RWPE2 (cell line): ENCODE measurements around the gene NUDT16L1.
A peak's percentile ranks its signal among the peaks of the same experiment; 100 is the strongest.

ENCODE experiments used
- ATAC-seq: fragments of 200-7000 bp; cut with Tn5 transposase; 3 replicates; pipeline ENCODE4 v1.9.1; 2021; ENCODE audit warnings: low read depth
- DNase-seq: peaks from one replicate; pipeline ENCODE4 v3.0.0-alpha.2; 2020; ENCODE audit warnings: low spot score
- H3K27ac ChIP-seq: fragments of 450-650 bp; 2 replicates; pipeline ENCODE4 v1.5.1; 2017; ENCODE audit warnings: mild to moderate bottlenecking; ENCODE audit not compliant: poor library complexity, severe bottlenecking
- H3K27me3 ChIP-seq: fragments of 250-450 bp; sonication (Bioruptor Pico); 2 replicates; pipeline ENCODE4 v1.5.1; 2021; ENCODE audit warnings: mild to moderate bottlenecking, moderate library complexity; ENCODE audit not compliant: insufficient read depth, poor library complexity, severe bottlenecking
- H3K36me3 ChIP-seq: fragments of 250-450 bp; sonication (Bioruptor Pico); 2 replicates; pipeline ENCODE4 v1.5.1; 2020; ENCODE audit warnings: low read depth, mild to moderate bottlenecking, moderate library complexity
- H3K4me1 ChIP-seq: fragments of 250-450 bp; sonication (Bioruptor Pico); 2 replicates; pipeline ENCODE4 v1.5.1; 2021; ENCODE audit warnings: mild to moderate bottlenecking, moderate library complexity; ENCODE audit not compliant: insufficient read depth, poor library complexity, severe bottlenecking
- H3K4me3 ChIP-seq: fragments of 250-450 bp; sonication (Bioruptor Pico); 2 replicates; pipeline ENCODE4 v1.5.1; 2021; ENCODE audit warnings: mild to moderate bottlenecking, moderate library complexity; ENCODE audit not compliant: severe bottlenecking
- H3K9me3 ChIP-seq: fragments of 250-450 bp; sonication (Bioruptor Pico); 2 replicates; pipeline ENCODE4 v1.5.1; 2021; ENCODE audit warnings: mild to moderate bottlenecking, moderate library complexity; ENCODE audit not compliant: severe bottlenecking
- TF ChIP-seq, protein P1 (sequence below): fragments of 450-650 bp; IDR thresholded peaks from one replicate; pipeline ENCODE4 v1.5.1; 2017; ENCODE audit warnings: mild to moderate bottlenecking, moderate library complexity; ENCODE audit not compliant: poor library complexity, severe bottlenecking

Gene NUDT16L1

DNA sequence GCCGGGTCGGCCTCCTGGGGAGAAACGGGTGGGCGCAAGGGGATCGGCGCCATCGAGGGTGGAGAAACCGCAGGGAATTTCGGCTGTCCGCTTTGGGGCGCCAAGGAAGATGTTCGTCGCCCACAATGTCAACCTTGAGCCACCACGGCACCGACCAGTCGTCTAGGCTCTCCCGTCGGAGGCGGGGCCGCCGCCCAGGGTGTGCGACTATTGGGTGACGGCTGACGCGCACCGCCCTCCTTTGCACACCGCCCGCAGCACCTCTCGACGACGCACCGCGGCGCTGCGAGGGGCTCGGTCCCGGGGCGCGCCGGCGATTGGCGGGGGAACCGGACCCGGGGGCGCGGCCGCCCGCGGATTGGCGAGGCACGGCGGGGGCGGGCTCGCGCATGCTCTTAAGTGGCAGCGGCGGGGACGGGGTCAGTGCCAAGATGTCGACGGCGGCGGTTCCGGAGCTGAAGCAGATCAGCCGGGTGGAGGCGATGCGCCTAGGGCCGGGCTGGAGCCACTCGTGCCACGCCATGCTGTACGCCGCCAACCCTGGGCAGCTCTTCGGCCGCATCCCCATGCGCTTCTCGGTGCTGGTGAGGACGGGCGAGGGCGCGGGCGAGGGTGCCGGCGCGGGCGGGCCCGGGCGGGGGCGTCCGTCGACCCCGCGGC is at the start of gene NUDT16L1:
Gene NUDT16L1, plus strand, starts transcription at position 267 of the 660 bp plus-strand sequence. Its CDS starts 165 bp downstream, at position 432.
- peak; percentile 95 for DNase-seq
- Histone ChIP-seq H3K27ac (peak within 1 kb of the TSS; percentile 40), H3K36me3 (peaks cover 10% of the 10 kb centered on the region; the same call in 1 of the 2 replicates), H3K9me3 (no peaks in the 10 kb centered on the region), H3K4me1 (no peaks in the 10 kb centered on the region), H3K27me3 (no peaks in the 10 kb centered on the region), H3K4me3 (peak within 1 kb of the TSS; percentile 68)
- peak; percentile 91 for ATAC-seq
- TF ChIP-seq, protein P1, sequence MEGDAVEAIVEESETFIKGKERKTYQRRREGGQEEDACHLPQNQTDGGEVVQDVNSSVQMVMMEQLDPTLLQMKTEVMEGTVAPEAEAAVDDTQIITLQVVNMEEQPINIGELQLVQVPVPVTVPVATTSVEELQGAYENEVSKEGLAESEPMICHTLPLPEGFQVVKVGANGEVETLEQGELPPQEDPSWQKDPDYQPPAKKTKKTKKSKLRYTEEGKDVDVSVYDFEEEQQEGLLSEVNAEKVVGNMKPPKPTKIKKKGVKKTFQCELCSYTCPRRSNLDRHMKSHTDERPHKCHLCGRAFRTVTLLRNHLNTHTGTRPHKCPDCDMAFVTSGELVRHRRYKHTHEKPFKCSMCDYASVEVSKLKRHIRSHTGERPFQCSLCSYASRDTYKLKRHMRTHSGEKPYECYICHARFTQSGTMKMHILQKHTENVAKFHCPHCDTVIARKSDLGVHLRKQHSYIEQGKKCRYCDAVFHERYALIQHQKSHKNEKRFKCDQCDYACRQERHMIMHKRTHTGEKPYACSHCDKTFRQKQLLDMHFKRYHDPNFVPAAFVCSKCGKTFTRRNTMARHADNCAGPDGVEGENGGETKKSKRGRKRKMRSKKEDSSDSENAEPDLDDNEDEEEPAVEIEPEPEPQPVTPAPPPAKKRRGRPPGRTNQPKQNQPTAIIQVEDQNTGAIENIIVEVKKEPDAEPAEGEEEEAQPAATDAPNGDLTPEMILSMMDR: no peak

DNA sequence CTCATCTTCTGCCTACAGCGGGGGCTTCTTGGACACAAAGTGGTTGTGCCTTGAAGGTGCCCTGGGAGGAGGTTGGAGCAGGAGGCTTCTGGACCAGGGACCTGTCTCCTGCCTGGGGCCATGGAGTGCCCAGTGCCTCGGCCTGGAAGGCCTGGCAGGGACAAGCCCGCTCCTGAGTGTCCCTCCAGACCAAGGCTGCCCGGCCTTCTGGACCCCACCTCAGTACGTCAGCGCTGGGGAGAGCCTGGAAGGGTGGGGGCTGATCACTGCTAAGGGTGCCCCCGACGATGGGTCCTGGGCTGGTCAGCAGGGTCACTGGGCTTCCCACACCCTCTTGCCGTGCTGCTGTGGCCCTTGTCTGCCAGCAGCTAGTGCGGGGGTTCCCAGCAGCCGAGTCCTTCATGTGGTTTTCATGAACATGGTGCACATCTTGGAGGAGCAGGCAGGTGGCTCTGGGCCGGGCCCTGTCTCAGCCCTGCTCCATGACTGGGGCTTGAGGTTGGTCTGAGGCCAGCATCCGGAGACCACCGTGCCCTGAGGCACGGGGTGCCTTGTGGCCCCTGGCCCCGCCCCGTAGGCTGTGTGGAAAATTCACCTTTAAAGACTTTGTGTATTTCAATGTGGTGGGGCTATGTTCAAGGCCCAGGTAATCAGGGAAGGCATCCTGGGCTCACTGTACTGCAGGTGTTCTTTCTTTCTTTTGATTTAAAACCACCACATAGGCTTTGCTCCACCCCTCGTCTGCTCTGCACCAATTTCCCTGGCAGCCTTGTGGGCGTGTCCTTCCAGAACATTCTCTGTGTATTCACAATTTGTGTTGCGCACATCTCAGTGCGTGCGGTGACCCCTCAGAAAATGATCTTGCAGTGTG is 46.4 kb upstream of the NUDT16L1 start:
- Histone ChIP-seq H3K9me3 (no peaks in the 10 kb centered on the region), H3K36me3 (peaks cover 21% of the 10 kb centered on the region), H3K4me1 (no peaks in the 10 kb centered on the region), H3K4me3 (no peak overlapping the region), H3K27me3 (no peaks in the 10 kb centered on the region), H3K27ac (no peak overlapping the region)
- no peak for DNase-seq
- ATAC-seq: no peak
- TF ChIP-seq, protein P1: no peak

DNA sequence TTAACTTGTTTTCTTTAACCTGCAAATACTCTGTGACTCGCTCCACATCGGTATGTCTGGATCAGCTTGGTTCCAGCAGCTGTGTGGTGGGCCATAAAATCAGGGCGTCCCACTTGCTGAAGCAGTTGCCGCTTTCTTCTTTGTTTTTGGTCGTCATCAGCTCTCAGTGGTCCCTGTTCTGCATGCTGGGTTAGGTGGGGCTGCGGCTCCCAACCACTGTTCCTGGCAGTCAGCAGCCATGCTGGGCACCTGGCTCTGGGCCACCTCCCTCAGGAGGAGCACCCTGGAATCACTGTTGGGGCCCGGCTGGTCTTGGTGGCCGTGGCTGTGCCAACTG is 45.8 kb upstream of the NUDT16L1 start:
- Histone ChIP-seq H3K36me3 (peaks cover 26% of the 10 kb centered on the region), H3K4me3 (no peak overlapping the region), H3K27me3 (no peaks in the 10 kb centered on the region), H3K9me3 (no peaks in the 10 kb centered on the region), H3K27ac (no peak overlapping the region), H3K4me1 (no peaks in the 10 kb centered on the region)
- no peak for ATAC-seq
- DNase-seq: no peak
- TF ChIP-seq, protein P1: no peak

DNA sequence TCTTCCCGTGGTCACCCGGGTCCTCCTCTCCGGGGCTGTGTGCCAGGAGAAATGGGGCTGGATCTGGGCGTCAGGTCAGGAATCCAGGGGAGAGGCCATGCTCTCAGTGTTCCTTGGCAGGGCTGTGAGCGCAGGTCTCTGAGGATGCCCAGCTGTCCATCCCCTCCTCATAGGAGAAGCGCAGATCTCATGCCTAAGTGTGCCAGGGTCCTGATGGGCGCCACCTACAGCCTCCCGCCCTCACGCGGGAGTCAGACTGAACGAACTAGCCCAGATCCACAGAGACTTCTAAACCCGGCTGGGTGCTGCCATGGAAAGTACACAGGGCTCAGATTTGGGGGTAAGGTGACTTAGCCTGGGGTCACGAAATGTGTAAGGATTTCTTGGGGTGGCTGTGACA is 44.4 kb upstream of the NUDT16L1 start:
- H3K4me3 ChIP-seq: no peak overlapping the region
- H3K27ac ChIP-seq: no peak overlapping the region
- ATAC-seq (no peak), DNase-seq (no peak)
- H3K9me3 ChIP-seq: no peaks in the 10 kb centered on the region
- TF ChIP-seq, protein P1: no peak
- no peaks in the 10 kb centered on the region for H3K27me3 ChIP-seq
- peaks cover 28% of the 10 kb centered on the region for H3K36me3 ChIP-seq
- no peaks in the 10 kb centered on the region for H3K4me1 ChIP-seq
